IMR-90 (cell line): Measurements from ENCODE around the gene SFTA2.

Experiments used
- BHLHE40 ChIP-seq: fragments of 150-350 bp; IDR thresholded peaks from 2 replicates; pipeline ENCODE4 v1.6.1; 2016; ENCODE audit warnings: mild to moderate bottlenecking, low read depth, low read length
- CEBPB ChIP-seq: IDR thresholded peaks from 2 replicates; pipeline ENCODE4 v1.6.1; 2012; ENCODE audit warnings: low read depth, low read length, improper control_type of control experiment
- CHD1 ChIP-seq: IDR thresholded peaks from 2 replicates; pipeline ENCODE4 v1.6.1; 2012; ENCODE audit warnings: low read depth, low read length, improper control_type of control experiment
- FOS ChIP-seq: fragments of 150-350 bp; IDR thresholded peaks from 2 replicates; pipeline ENCODE4 v1.6.1; 2016; ENCODE audit warnings: low read depth, low read length
- MAZ ChIP-seq: IDR thresholded peaks from 2 replicates; pipeline ENCODE4 v1.6.1; 2012; ENCODE audit warnings: low read depth, mild to moderate bottlenecking, low read length, improper control_type of control experiment, moderate library complexity, borderline replicate concordance
- MXI1 ChIP-seq: IDR thresholded peaks from 2 replicates; pipeline ENCODE4 v1.6.1; 2012; ENCODE audit warnings: low read depth, mild to moderate bottlenecking, low read length, moderate library complexity, borderline replicate concordance
- POLR2A ChIP-seq: IDR thresholded peaks from 2 replicates; pipeline ENCODE4 v1.6.1; 2012; ENCODE audit warnings: mild to moderate bottlenecking, low read depth, low read length
- RAD21 ChIP-seq: IDR thresholded peaks from 2 replicates; pipeline ENCODE4 v1.6.1; 2012; ENCODE audit warnings: low read length, improper control_type of control experiment
- RCOR1 ChIP-seq: IDR thresholded peaks from 2 replicates; pipeline ENCODE4 v1.6.1; 2012; ENCODE audit warnings: mild to moderate bottlenecking, low read length, improper control_type of control experiment; ENCODE audit not compliant: insufficient replicate concordance
- RFX5 ChIP-seq: IDR thresholded peaks from 2 replicates; pipeline ENCODE4 v1.8.0; 2012; ENCODE audit warnings: low read depth, mild to moderate bottlenecking, low read length, moderate library complexity
- SMC3 ChIP-seq: fragments of 150-350 bp; IDR thresholded peaks from 2 replicates; pipeline ENCODE4 v1.6.1; 2016; ENCODE audit warnings: low read depth, mild to moderate bottlenecking, antibody characterized with exemption, low read length, moderate library complexity
- USF2 ChIP-seq: fragments of 150-350 bp; IDR thresholded peaks from 2 replicates; pipeline ENCODE4 v1.6.1; 2017; ENCODE audit warnings: mild to moderate bottlenecking, antibody characterized with exemption, low read length, low read depth
- TF ChIP-seq, protein P1 (sequence below): conservative IDR thresholded peaks from 2 replicates; pipeline ENCODE4 v1.5.1; 2012; ENCODE audit warnings: mild to moderate bottlenecking, low read depth, low read length, improper control_type of control experiment
- TF ChIP-seq, protein P2 (sequence below): fragments of 150-350 bp; IDR thresholded peaks from 2 replicates; pipeline ENCODE4 v1.6.1; 2016; ENCODE audit warnings: low read depth, mild to moderate bottlenecking, low read length, moderate library complexity, borderline replicate concordance

DNA sequence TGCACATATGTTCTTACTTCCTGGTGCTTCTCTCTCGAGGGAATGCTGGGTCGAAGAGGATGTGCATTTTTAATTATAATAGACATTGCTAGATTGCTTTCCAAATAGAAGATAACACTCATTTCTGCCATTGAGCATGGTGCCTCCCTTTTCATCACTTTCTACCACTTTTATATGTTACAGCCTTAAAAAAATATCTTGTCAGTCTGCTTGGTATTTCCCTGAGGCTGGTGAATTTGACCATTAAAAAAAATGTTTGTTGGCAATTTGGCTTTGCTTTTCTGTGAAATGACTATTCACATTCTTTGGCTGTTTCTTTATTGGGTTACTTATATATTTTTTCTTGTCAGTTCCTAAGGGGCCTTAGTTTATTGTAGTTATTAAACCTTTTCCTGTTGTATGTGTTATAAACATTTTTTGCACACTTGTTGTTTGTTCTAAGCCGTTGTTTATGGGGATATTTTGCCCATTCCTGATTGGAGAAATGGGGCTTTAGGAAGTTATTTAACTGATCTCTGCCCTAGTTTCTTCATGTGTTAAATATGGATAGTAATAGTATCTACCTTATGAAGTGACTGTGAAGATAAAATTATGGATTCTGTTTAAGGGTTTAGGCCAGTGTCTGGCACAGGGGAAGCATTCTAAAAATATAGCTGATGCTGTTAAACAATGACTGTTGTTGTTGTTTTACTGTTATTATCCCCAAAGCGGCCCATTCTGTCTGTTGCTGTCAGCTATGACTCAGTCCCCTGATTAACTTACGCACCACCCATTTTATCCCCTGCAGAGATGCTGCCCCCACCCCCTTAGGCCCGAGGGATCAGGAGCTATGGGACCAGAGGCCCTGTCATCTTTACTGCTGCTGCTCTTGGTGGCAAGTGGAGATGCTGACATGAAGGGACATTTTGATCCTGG lies 43.8 kb downstream of the SFTA2 start:
- TF ChIP-seq, protein P1, sequence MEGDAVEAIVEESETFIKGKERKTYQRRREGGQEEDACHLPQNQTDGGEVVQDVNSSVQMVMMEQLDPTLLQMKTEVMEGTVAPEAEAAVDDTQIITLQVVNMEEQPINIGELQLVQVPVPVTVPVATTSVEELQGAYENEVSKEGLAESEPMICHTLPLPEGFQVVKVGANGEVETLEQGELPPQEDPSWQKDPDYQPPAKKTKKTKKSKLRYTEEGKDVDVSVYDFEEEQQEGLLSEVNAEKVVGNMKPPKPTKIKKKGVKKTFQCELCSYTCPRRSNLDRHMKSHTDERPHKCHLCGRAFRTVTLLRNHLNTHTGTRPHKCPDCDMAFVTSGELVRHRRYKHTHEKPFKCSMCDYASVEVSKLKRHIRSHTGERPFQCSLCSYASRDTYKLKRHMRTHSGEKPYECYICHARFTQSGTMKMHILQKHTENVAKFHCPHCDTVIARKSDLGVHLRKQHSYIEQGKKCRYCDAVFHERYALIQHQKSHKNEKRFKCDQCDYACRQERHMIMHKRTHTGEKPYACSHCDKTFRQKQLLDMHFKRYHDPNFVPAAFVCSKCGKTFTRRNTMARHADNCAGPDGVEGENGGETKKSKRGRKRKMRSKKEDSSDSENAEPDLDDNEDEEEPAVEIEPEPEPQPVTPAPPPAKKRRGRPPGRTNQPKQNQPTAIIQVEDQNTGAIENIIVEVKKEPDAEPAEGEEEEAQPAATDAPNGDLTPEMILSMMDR, result no peak
- no peak for TF ChIP-seq RCOR1
- no peak for TF ChIP-seq POLR2A
- TF ChIP-seq CEBPB, result no peak
- TF ChIP-seq MAZ, result 0 out of 2 replicates have a peak, but pooled peaks have one; percentile 30
- no peak for TF ChIP-seq RAD21
- TF ChIP-seq USF2, result no peak
- TF ChIP-seq SMC3, result no peak
- TF ChIP-seq, protein P2, sequence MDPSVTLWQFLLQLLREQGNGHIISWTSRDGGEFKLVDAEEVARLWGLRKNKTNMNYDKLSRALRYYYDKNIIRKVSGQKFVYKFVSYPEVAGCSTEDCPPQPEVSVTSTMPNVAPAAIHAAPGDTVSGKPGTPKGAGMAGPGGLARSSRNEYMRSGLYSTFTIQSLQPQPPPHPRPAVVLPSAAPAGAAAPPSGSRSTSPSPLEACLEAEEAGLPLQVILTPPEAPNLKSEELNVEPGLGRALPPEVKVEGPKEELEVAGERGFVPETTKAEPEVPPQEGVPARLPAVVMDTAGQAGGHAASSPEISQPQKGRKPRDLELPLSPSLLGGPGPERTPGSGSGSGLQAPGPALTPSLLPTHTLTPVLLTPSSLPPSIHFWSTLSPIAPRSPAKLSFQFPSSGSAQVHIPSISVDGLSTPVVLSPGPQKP, result no peak
- no peak for TF ChIP-seq BHLHE40
- TF ChIP-seq RFX5, result no peak
- TF ChIP-seq FOS, result peak; percentile 63; the same call in 1 of the 2 replicates
- no peak for TF ChIP-seq CHD1
- TF ChIP-seq MXI1, result no peak
